HG03066 (cell line): ENCODE results near the gene ZNF423.

Experiments
- ATAC-seq: cut with Tn5 transposase; IDR thresholded peaks from one replicate; pipeline ENCODE4 v1.9.1; 2021; ENCODE audit warnings: low read depth; ENCODE audit not compliant: unreplicated experiment

ZNF423 gene

DNA sequence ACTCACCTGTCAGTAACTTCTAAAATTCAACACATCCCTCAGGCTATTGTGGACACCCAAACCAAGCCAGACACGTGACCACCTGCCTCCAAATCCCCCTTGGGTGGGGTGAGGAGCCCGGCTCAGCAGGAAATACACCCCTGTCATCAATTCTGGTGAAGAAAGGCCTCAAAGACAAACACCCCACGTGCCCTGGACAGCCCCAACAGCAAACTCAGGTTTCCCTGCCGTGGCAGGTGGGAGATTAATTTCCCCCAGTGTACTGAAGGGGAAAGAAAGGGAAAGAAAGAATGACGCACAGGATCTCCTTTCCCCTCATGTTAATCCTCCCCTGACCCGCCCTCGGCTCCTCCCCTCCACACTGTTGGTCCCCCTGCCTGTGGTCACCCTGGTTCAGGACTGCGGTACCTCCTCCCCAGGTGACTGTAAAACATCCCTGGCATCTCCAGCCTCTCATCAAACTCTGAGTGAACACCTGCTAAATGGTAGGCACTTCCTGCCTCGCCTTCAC, 98.3 kb downstream of the ZNF423 start:
- no peak for ATAC-seq

DNA sequence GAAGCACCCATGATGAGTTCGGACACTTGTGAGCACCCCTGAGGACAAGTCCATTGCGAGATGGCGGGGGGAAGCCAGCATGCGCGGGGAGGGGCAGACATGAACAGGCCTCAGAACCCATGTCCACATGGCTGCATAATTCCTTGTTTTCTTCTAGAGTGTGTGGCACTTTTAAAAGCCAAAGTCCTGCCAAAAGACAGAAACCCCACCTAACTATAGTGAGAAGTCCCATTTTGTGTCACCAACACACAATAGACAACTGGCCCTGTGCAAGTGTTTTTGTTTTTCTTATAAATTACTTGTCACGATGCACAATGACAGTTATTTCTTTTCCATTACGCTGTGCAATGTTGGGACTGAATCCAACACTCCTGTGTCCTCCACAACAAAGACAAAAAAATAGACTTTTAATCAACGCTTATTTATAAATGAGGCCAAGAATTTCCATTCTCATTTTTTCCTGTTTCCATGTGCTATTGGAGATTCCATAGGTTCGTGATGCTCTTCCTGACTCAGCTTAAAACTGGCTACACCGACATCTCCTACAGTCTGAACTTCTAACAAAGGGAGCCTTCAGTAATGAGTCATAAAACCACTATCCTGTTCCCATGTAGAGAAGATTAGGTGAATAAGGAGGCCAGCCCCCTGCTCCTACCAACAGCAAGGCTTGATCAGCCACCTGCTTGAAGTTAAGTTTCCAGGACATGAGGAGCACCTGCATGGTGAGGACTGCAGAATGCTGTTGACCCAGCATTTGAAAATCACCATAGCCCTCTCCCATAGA, 98.9 kb downstream of the ZNF423 start:
- no peak for ATAC-seq

DNA sequence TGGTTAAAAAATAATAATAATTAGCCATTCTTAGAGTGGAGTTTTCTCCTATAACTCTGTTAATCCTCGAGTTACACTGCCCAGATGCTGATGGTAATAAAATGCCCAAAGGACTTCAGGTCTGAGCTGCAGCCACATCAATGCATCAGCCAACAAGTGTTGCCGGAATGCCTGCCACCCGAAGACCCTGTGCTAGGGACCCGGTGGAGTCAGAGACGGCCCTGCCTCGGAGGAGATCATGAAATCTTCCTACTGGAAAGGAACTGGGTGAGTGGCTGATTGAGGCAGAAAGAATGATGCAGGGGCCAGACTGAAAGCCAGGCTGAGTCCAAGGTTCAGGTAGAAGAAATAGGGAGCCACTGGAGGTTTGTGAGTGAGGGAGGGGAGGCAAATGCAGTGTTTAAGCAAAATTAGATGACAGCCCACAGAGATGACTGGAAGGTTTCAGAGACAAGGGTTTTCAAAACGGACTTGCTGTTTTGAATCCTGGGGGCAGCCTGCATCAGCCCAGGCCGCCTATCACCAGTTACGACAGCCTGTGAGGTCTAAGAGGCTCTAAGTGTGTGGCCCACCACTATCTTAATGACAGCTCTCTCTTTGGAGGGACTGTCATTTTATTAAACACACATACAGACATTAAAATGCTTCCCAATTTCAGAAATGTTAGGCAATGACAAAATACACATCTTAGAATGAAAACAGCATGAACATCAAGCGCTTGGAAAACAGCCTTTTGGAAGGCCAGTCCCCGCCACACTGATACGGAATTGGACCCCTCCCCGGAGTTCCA, 100.0 kb downstream of the ZNF423 start:
- no peak for ATAC-seq

DNA sequence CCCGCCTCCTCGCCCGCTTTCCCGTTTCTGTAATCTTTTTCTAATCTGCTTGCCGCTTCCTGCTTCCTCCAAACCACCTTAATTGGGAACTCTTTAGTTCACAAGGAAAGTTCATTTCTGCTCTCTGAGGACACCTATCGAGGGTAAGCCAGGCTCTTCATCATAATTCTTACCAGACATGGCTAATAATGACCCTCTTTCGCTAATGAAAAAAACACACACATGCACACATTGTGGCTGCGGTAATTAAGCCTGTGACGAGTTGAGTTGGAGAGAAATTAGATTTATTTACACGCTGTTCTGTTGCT, 100.6 kb downstream of the ZNF423 start:
- ATAC-seq: no peak

- ATAC-seq: no peak
Measured at GRCh38 chr16:49754495-49755312, 101.2 kb downstream of the ZNF423 start.

DNA sequence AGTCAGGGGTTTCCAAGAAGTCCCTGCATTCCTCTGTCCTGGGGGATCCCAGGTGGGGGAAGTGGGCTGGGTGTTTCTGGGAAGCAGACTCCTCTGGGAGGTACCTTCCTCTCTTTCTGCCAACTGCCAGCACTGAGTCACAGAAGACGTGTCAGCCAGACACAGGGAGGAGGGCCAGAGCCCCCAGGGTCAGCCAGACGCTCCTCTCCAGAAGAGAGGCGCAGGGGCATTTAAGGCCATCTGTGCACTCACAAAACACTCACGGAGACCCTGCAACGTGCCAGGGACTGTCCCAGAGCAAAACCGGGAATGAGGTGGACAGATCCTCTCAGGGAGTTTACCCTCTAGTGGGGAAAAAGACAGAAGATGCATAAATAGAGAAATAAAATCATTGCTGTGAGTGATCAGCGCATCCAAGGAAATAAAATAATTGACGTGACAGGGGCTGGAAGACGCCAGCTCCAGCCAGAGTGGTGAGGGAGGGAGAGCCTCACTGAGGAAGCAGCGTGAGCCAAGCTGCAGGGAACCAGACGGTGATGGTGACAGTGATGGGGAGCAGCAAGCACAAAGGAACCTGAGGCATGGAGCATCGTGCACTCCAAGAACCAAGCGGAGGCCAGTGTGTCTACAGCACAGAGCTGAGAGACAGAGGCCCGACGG, 105.4 kb downstream of the ZNF423 start:
- no peak for ATAC-seq

- ATAC-seq: no peak
Measured at GRCh38 chr16:49749816-49750215, 106.1 kb downstream of the ZNF423 start.

DNA sequence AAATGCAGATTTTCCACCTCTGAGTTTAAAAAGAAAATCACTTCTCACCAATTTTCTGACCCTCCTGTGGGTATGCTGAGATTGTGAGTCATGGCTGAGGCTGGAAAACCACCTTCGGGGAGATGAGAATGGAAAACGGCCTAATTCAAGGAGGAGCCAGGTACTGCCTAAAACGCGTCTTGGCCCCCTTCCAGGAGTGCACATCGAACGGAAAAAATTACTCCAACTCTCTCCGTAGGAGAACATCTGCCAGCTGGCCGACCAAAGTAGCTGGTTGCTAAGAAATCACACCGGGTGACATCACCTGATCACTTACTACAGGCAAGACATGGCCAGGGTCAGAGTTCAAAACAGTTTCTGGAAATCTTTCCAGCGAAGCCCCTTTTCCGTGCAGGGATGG, 107.6 kb downstream of the ZNF423 start:
- no peak for ATAC-seq

- no peak for ATAC-seq
Measured at GRCh38 chr16:49747654-49748053, 108.3 kb downstream of the ZNF423 start.

- no peak for ATAC-seq
Measured at GRCh38 chr16:49746545-49746944, 109.4 kb downstream of the ZNF423 start.

DNA sequence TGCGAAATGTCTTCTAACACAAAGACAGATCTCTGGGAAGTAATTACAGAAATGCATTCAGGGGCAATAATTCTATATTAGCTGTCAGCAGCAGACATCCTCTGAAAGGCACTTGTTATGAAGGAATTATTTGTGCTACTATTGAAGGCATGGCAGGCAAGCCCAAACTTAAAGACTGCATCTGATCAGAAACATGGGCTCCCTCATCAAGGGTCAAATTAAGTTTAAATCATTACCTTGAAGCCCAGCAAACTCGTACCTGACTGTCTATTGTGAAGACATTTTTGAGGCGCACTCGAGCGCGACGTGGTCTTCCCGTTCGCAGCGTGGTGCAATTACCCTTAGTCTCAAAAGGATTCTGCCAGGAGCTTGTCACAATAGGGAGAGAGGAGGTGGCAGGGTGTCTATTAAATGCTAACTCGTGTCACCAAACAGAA, 110.6 kb downstream of the ZNF423 start:
- no peak for ATAC-seq

GRCh38 chr16:49744244-49745220, 111.4 kb downstream of the ZNF423 start:
- ATAC-seq: no peak

- no peak for ATAC-seq
Measured at GRCh38 chr16:49743658-49744057, 112.3 kb downstream of the ZNF423 start.

DNA sequence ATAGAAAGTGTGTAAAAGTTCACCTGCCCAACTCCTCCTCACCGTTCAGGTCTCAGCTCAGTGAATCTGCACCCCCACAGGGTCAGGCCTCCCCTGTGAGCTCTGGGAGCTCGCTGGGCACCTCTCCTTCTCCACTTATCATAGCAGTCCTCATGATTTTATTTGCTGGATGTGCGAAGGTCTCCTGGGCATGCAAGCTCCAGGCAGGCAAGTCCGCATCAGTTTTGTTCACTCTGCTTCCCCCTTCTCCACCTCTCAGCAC, 112.8 kb downstream of the ZNF423 start:
- ATAC-seq: no peak

DNA sequence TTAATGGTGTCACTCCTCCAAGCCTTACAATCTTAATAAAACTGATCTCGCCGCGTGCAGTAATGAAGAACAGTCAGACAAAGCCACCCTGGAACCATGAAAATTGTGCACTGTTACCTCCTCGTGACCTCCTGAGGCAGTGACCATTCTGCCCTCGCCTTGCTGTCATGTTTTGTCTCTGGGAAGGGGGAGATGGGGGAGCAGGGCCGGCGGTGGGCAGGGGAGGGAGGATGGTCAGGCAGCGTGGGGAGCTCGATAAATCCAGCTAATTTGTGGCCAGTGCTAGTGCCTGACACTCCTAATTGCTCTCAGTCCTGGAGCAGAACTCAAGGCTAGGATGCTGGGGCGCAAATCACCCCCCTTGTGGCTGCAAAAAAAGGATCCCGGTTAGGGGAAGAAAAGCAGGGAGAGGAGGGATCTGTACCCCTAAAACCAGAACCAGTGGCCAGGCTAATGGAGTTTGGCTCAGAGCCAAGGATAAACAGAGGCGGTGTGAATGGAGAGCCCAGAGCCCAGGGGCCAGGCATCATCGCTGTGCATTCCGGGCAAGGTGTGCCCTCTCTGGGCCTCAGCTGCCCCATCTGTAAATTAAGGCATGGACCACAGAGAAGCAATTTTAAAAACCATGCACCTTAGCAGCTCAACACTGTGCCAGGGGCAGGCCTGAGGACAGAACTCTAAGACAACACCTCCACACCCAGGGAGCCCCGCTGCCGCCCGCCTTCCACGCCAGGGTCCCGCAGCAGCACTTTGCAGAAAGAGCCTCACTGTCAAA, 113.3 kb downstream of the ZNF423 start:
- ATAC-seq: no peak

DNA sequence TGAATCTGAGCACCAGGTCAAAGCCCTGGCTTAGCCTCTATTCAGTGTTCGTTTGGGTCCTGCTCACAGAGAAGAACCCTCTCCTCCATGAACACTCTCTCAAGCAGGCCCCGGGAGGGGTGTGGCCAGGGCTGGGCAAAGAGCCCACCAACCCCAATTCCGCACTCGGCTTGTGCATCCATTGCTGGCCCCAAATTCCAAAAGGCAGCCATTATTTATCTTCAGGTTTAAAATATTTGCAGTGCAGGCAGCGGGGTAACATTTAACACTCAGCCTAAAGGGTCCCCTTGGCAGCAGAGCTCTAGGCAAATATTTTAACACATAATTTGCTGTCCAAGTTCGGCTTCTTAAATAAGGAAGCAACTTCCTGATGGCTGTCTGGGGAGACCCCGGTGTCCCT, 115.7 kb downstream of the ZNF423 start:
- no peak for ATAC-seq

- ATAC-seq: no peak
Measured at GRCh38 chr16:49739381-49739780, 116.5 kb downstream of the ZNF423 start.

DNA sequence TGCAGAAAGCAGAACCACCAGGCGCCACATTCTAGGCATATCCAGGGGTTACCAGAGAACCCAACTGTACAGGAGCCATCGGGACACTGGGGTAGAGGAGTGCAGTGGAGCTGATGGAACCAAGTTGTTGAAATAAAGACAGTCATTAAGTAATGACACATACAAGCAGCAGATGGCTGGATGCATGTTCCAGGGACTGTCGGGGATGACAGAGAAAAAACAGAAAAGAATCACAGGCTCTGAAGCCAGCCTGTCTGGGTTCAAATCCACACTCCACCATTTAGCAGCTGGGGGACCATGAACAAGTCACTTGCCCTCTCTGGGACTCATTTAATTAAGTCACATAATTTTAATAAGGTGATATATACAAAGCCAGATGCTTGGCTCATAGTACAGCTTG, 117.1 kb downstream of the ZNF423 start:
- ATAC-seq: no peak

GRCh38 chr16:49738001-49738400, 117.9 kb downstream of the ZNF423 start:
- no peak for ATAC-seq
